Chondrocyte (in vitro differentiated cells): ENCODE results near the gene ANKRD40. TPM values are rescaled to one million over a fixed set of nuclear protein-coding genes. Genes with fewer than 3 reads are reported as not detected.

ENCODE experiments used
- DNase-seq: peaks from one replicate; pipeline ENCODE4 v3.0.0; 2021; ENCODE audit warnings: mixed read lengths, low spot score
- H3K27ac Mint-ChIP-seq: one replicate; pipeline ENCODE4 v1.8.0; 2021; ENCODE audit warnings: mild to moderate bottlenecking, moderate library complexity, mixed read lengths; ENCODE audit not compliant: unreplicated experiment
- H3K27me3 Mint-ChIP-seq: 2 replicates; pipeline ENCODE4 v1.8.0; 2021; ENCODE audit warnings: low read depth, mixed read lengths
- H3K36me3 Mint-ChIP-seq: 2 replicates; pipeline ENCODE4 v1.8.0; 2021; ENCODE audit warnings: low read depth, mixed read lengths
- H3K4me1 Mint-ChIP-seq: 2 replicates; pipeline ENCODE4 v1.8.0; 2021; ENCODE audit warnings: low read depth, mild to moderate bottlenecking, mixed read lengths
- H3K4me3 Mint-ChIP-seq: one replicate; pipeline ENCODE4 v1.8.0; 2021; ENCODE audit warnings: mild to moderate bottlenecking, moderate library complexity, mixed read lengths; ENCODE audit not compliant: unreplicated experiment
- H3K9me3 Mint-ChIP-seq: 2 replicates; pipeline ENCODE4 v1.8.0; 2021; ENCODE audit warnings: low read depth, mixed read lengths
- CTCF ChIP-seq: fragments of 200-600 bp; sonication (generic); IDR thresholded peaks from 2 replicates; pipeline ENCODE4 v1.5.0; 2021; ENCODE audit warnings: antibody characterized with exemption, mild to moderate bottlenecking, moderate library complexity
- total RNA-seq: library from RNA; stranded (reverse); gene quantifications from 3 replicates; pipeline ENCODE4 v1.2.1, GENCODE V29; 2021

The ANKRD40 gene
- total RNA-seq, 1 donor from 2014 or later = 36.1 TPM

GRCh38 chr17:50649042-50649908 is 58.4 kb downstream of the ANKRD40 start:
- no peak for TF ChIP-seq CTCF
- no peak overlapping the region for H3K27ac Mint-ChIP-seq
- H3K4me3 Mint-ChIP-seq = no peak overlapping the region
- H3K4me1 Mint-ChIP-seq = no peaks in the 10 kb centered on the region
- no peaks in the 10 kb centered on the region for H3K36me3 Mint-ChIP-seq
- no peak for DNase-seq
- no peaks in the 10 kb centered on the region for H3K9me3 Mint-ChIP-seq
- H3K27me3 Mint-ChIP-seq = no peaks in the 10 kb centered on the region

- TF ChIP-seq CTCF = no peak
- Mint-ChIP-seq H3K9me3 (no peaks in the 10 kb centered on the region), H3K4me3 (no peak overlapping the region), H3K36me3 (no peaks in the 10 kb centered on the region), H3K27me3 (no peaks in the 10 kb centered on the region), H3K27ac (no peak overlapping the region), H3K4me1 (peaks cover 5% of the 10 kb centered on the region)
- DNase-seq = no peak
Observed at GRCh38 chr17:50647187-50647586, 60.5 kb downstream of the ANKRD40 start.

GRCh38 chr17:50645748-50646682 is 61.7 kb downstream of the ANKRD40 start:
- DNase-seq = no peak
- H3K9me3 Mint-ChIP-seq = no peaks in the 10 kb centered on the region
- H3K36me3 Mint-ChIP-seq = no peaks in the 10 kb centered on the region
- no peak for TF ChIP-seq CTCF
- no peak overlapping the region for H3K27ac Mint-ChIP-seq
- H3K27me3 Mint-ChIP-seq = no peaks in the 10 kb centered on the region
- H3K4me1 Mint-ChIP-seq = peaks cover 15% of the 10 kb centered on the region
- no peak overlapping the region for H3K4me3 Mint-ChIP-seq

Other genes starting within 250 kb of the ANKRD40 start
- 0.12 TPM in 1 of 3 replicates, not detected in the others for gene CHAD, start 239.0 kb downstream of the ANKRD40 start, total RNA-seq
- gene RSAD1, start 229.1 kb downstream of the ANKRD40 start, total RNA-seq = 28.6 to 33.4 TPM (median 29.8 TPM) in 3 replicates
- 0.99 to 1.2 TPM (median 1.00 TPM) in 3 replicates for gene MYCBPAP, start 199.5 kb downstream of the ANKRD40 start, total RNA-seq
- not detected in 3 replicates for gene EPN3, start 175.2 kb downstream of the ANKRD40 start, total RNA-seq
- 51.0 to 60.1 TPM (median 51.8 TPM) in 3 replicates for gene SPATA20, start 160.7 kb downstream of the ANKRD40 start, total RNA-seq
- 0.05 to 0.41 TPM (median 0.10 TPM) in 3 replicates for gene CACNA1G, start 147.2 kb downstream of the ANKRD40 start, total RNA-seq
- gene ABCC3, start 73.0 kb downstream of the ANKRD40 start, total RNA-seq = 1.9 to 16.0 TPM (median 2.8 TPM) in 3 replicates
- 71.5 to 99.0 TPM (median 73.9 TPM) in 3 replicates for gene LUC7L3, start 11.7 kb upstream of the ANKRD40 start, total RNA-seq
- gene ANKRD40CL, start 59.6 kb upstream of the ANKRD40 start, total RNA-seq = not detected in 3 replicates
- 0.12 to 0.15 TPM in 2 of 3 replicates, not detected in the other for gene WFIKKN2, start 127.7 kb upstream of the ANKRD40 start, total RNA-seq
- 29.6 to 44.8 TPM (median 36.6 TPM) in 3 replicates for gene TOB1, start 158.4 kb upstream of the ANKRD40 start, total RNA-seq